Thymus (tissue), 11 donors: ENCODE results near the gene FAM170B. TPM values are rescaled to one million over a fixed set of nuclear protein-coding genes. Genes with fewer than 3 reads are reported as not detected.

Experiments
- DNase-seq, 9 donors: peaks; one replicate each; pipeline ENCODE4 v3.0.0-alpha.2; 2013; ENCODE audit warnings: low spot score in 9 of 9, low read depth in 6 of 9, missing footprints in 1 of 9
- H3K27ac ChIP-seq, 2 donors: one replicate each; pipeline ENCODE4 v1.5.1; 2013; ENCODE audit warnings: control low read depth in 1 of 2, low read depth in 1 of 2, low read length in 1 of 2, mild to moderate bottlenecking in 1 of 2, moderate library complexity in 1 of 2
- H3K27me3 ChIP-seq, 2 donors: one replicate each; pipeline ENCODE4 v1.5.1; 2013; ENCODE audit warnings: low read length in 1 of 2; ENCODE audit not compliant: control insufficient read depth in 2 of 2, insufficient read depth in 1 of 2
- H3K36me3 ChIP-seq, 2 donors: one replicate each; pipeline ENCODE4 v1.5.1; 2013; ENCODE audit warnings: low read length in 1 of 2, mild to moderate bottlenecking in 1 of 2, moderate library complexity in 1 of 2; ENCODE audit not compliant: control insufficient read depth in 2 of 2, insufficient read depth in 2 of 2
- H3K4me1 ChIP-seq, 2 donors: one replicate each; pipeline ENCODE4 v1.5.1; 2013; ENCODE audit warnings: low read length in 2 of 2; ENCODE audit not compliant: control insufficient read depth in 2 of 2, insufficient read depth in 2 of 2
- H3K4me3 ChIP-seq, 2 donors: one replicate each; pipeline ENCODE4 v1.5.1; 2013; ENCODE audit warnings: low read length in 2 of 2, control low read depth in 1 of 2, mild to moderate bottlenecking in 1 of 2
- H3K9me3 ChIP-seq, 2 donors: one replicate each; pipeline ENCODE4 v1.5.1; 2013; ENCODE audit warnings: low read length in 1 of 2, mild to moderate bottlenecking in 1 of 2; ENCODE audit not compliant: control insufficient read depth in 2 of 2, insufficient read depth in 1 of 2
- WGBS: extraction: QIAGEN DNeasy Blood & Tissue Kit; methylation state at CpG from one replicate; pipeline ENCODE4 v1.1.7; 2013; 5-methylcytosine and 5-hydroxymethylcytosine counted together
- polyA plus RNA-seq: library from polyadenylated mRNA; stranded (reverse); fragments of 200-250 nt; gene quantifications from one replicate; pipeline ENCODE4 v1.2.3, GENCODE V29; 2013
- total RNA-seq: library from RNA; stranded (reverse); fragments of 120-200 nt; gene quantifications from one replicate; pipeline ENCODE4 v1.2.4, GENCODE V29; 2013
- donor health status: healthy.

FAM170B gene
- total and polyA plus RNA-seq, 2 donors: 0.02 TPM; not detected in 1

- Histone ChIP-seq H3K27me3 (no peaks in the 10 kb centered on the region), H3K4me1 (peaks cover 0 to 18% of the 10 kb centered on the region in 2 donors), H3K27ac (peak overlapping the region in 1 of 2 donors; percentile 55), H3K9me3 (no peaks in the 10 kb centered on the region), H3K4me3 (no peak overlapping the region), H3K36me3 (no peaks in the 10 kb centered on the region)
- peak; percentile 53 to 88 (median 65) for DNase-seq
- 57% methylated on average over 9 of the region's 9 CpGs for WGBS
Observed at GRCh38 chr10:49164559-49165188, 30.9 kb upstream of the FAM170B start.

GRCh38 chr10:49163741-49164140 is 29.9 kb upstream of the FAM170B start:
- Histone ChIP-seq H3K36me3 (no peaks in the 10 kb centered on the region), H3K27ac (no peak overlapping the region), H3K27me3 (no peaks in the 10 kb centered on the region), H3K4me3 (no peak overlapping the region), H3K9me3 (no peaks in the 10 kb centered on the region), H3K4me1 (peaks cover 0 to 18% of the 10 kb centered on the region in 2 donors)
- WGBS: 98% methylated on average over 4 of the region's 4 CpGs
- DNase-seq: no peak

GRCh38 chr10:49162761-49163310 is 29.0 kb upstream of the FAM170B start:
- Histone ChIP-seq H3K36me3 (no peaks in the 10 kb centered on the region), H3K4me3 (no peak overlapping the region), H3K27me3 (no peaks in the 10 kb centered on the region), H3K27ac (no peak overlapping the region), H3K9me3 (no peaks in the 10 kb centered on the region), H3K4me1 (peaks cover 0 to 18% of the 10 kb centered on the region in 2 donors)
- DNase-seq: no peak
- WGBS: 91% methylated on average over 8 of the region's 8 CpGs

GRCh38 chr10:49162063-49162462 is 28.2 kb upstream of the FAM170B start:
- Histone ChIP-seq H3K4me1 (peaks cover 0 to 20% of the 10 kb centered on the region in 2 donors), H3K27me3 (no peaks in the 10 kb centered on the region), H3K27ac (no peak overlapping the region), H3K36me3 (no peaks in the 10 kb centered on the region), H3K4me3 (no peak overlapping the region), H3K9me3 (no peaks in the 10 kb centered on the region)
- no peak for DNase-seq
- WGBS: 84% methylated on average over 5 of the region's 5 CpGs

GRCh38 chr10:49161411-49161997 is 27.7 kb upstream of the FAM170B start:
- H3K36me3 ChIP-seq: no peaks in the 10 kb centered on the region
- H3K27ac ChIP-seq: no peak overlapping the region
- peaks cover 0 to 26% of the 10 kb centered on the region in 2 donors for H3K4me1 ChIP-seq
- H3K4me3 ChIP-seq: no peak overlapping the region
- DNase-seq: peak in 4 of 9 donors; percentile 29 to 51 (median 42)
- WGBS: 66% methylated on average over 8 of the region's 8 CpGs
- no peaks in the 10 kb centered on the region for H3K9me3 ChIP-seq
- H3K27me3 ChIP-seq: no peaks in the 10 kb centered on the region

- Histone ChIP-seq H3K4me1 (peaks cover 0 to 29% of the 10 kb centered on the region in 2 donors), H3K36me3 (no peaks in the 10 kb centered on the region), H3K4me3 (no peak overlapping the region), H3K27me3 (no peaks in the 10 kb centered on the region), H3K9me3 (no peaks in the 10 kb centered on the region), H3K27ac (no peak overlapping the region)
- DNase-seq: no peak
- 95% methylated on average over 5 of the region's 5 CpGs for WGBS
Observed at GRCh38 chr10:49160814-49161213, 27.0 kb upstream of the FAM170B start.

- no peak for DNase-seq
- Histone ChIP-seq H3K36me3 (no peaks in the 10 kb centered on the region), H3K9me3 (no peaks in the 10 kb centered on the region), H3K27ac (no peak overlapping the region), H3K4me3 (no peak overlapping the region), H3K27me3 (no peaks in the 10 kb centered on the region), H3K4me1 (peaks cover 0 to 29% of the 10 kb centered on the region in 2 donors)
- WGBS: 95% methylated on average over 5 of the region's 5 CpGs
Observed at GRCh38 chr10:49160110-49160509, 26.3 kb upstream of the FAM170B start.

- H3K4me1 ChIP-seq: peaks cover 0 to 20% of the 10 kb centered on the region in 2 donors
- no peaks in the 10 kb centered on the region for H3K27me3 ChIP-seq
- H3K9me3 ChIP-seq: no peaks in the 10 kb centered on the region
- DNase-seq: no peak
- H3K36me3 ChIP-seq: no peaks in the 10 kb centered on the region
- no peak overlapping the region for H3K4me3 ChIP-seq
- no peak overlapping the region for H3K27ac ChIP-seq
- WGBS: 90% methylated on average over 3 of the region's 3 CpGs
Observed at GRCh38 chr10:49158915-49159314, 25.1 kb upstream of the FAM170B start.

- peaks cover 0 to 18% of the 10 kb centered on the region in 2 donors for H3K4me1 ChIP-seq
- no peaks in the 10 kb centered on the region for H3K36me3 ChIP-seq
- no peaks in the 10 kb centered on the region for H3K9me3 ChIP-seq
- H3K27ac ChIP-seq: no peak overlapping the region
- H3K4me3 ChIP-seq: no peak overlapping the region
- DNase-seq: no peak
- no peaks in the 10 kb centered on the region for H3K27me3 ChIP-seq
- WGBS: 68% methylated on average over 7 of the region's 7 CpGs
Observed at GRCh38 chr10:49158404-49158803, 24.6 kb upstream of the FAM170B start.
